Memory B cell (primary cell): ENCODE measurements around the gene BST1.

ENCODE experiments used
- ATAC-seq: fragments of 150-1000 bp; cut with Tn5 transposase; 2 replicates; pipeline ENCODE4 v1.10.0; 2021; ENCODE audit warnings: low read depth, mild to moderate bottlenecking, moderate library complexity
- DNase-seq, 2 donors: peaks; one replicate each; pipeline ENCODE4 v3.0.0; 2022; ENCODE audit warnings: low spot score in 2 of 2
- H3K27ac Mint-ChIP-seq: one replicate; pipeline ENCODE4 v1.8.0; 2022; ENCODE audit warnings: mild to moderate bottlenecking, moderate library complexity, mixed read lengths
- H3K27me3 Mint-ChIP-seq: one replicate; pipeline ENCODE4 v1.8.0; 2022; ENCODE audit warnings: mixed read lengths
- H3K36me3 Mint-ChIP-seq: one replicate; pipeline ENCODE4 v1.8.0; 2022; ENCODE audit warnings: mild to moderate bottlenecking, mixed read lengths
- H3K4me1 Mint-ChIP-seq: one replicate; pipeline ENCODE4 v1.8.0; 2022; ENCODE audit warnings: mixed read lengths
- H3K4me3 Mint-ChIP-seq: one replicate; pipeline ENCODE4 v1.8.0; 2022; ENCODE audit warnings: mild to moderate bottlenecking, moderate library complexity, mixed read lengths
- H3K9me3 Mint-ChIP-seq: one replicate; pipeline ENCODE4 v1.8.0; 2022; ENCODE audit warnings: mixed read lengths

Gene BST1

DNA sequence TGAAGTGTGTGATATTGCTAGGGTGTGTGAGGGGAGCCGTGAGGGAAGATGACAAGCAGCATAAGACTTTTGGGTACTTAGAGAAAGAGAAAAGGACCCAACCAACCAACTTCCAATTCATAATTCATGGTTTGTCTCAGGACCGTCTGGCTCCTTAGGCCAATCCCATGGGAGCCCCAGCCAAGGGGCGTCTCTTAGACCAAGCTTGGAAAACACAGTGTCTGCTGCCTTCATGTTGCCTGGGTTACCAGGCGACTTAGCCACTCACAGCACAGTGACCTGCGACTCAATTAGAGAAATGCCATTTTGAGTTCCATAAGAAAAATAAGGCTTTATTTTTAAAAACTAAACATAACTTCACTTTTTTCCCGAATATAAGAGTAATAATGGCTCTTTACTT is 32.7 kb downstream of the BST1 start:
- no peak for DNase-seq
- Mint-ChIP-seq H3K4me3 (no peak overlapping the region), H3K9me3 (peaks cover 3% of the 10 kb centered on the region), H3K27me3 (peaks cover 24% of the 10 kb centered on the region), H3K4me1 (peaks cover 3% of the 10 kb centered on the region), H3K36me3 (peaks cover 4% of the 10 kb centered on the region), H3K27ac (no peak overlapping the region)
- no peak for ATAC-seq

DNA sequence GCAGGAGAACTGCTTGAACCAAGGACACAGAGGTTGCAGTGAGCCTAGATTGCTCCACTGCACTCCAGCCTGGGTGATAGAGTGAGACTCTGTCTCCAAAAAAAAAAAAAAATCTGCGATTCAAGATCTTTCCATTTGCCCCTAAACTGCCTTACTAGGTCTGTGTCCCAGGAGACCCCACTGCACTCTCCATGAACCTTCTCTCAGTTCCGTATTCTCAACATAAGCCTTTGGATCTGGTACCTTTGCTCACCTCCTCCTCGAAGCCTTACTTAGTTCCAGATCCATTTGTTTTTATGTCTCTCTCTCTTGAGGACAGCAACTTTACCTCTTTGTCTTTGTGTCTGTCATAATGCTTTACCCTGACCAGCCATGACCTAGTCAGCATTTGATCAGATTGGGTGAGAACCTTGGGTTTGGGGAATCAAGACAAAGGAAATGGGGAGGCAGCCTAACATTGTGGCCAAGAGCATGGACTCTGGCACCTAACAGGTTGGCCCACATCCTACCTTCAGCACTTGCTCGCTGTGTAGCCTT is 33.7 kb downstream of the BST1 start:
- Mint-ChIP-seq H3K4me1 (peaks cover 3% of the 10 kb centered on the region), H3K27me3 (peaks cover 20% of the 10 kb centered on the region), H3K9me3 (peaks cover 7% of the 10 kb centered on the region), H3K4me3 (no peak overlapping the region), H3K27ac (no peak overlapping the region), H3K36me3 (peaks cover 4% of the 10 kb centered on the region)
- DNase-seq = no peak
- peak; percentile 82 for ATAC-seq

- H3K36me3 Mint-ChIP-seq = peaks cover 4% of the 10 kb centered on the region
Measured at GRCh38 chr4:15737255-15737654, 34.4 kb downstream of the BST1 start.

DNA sequence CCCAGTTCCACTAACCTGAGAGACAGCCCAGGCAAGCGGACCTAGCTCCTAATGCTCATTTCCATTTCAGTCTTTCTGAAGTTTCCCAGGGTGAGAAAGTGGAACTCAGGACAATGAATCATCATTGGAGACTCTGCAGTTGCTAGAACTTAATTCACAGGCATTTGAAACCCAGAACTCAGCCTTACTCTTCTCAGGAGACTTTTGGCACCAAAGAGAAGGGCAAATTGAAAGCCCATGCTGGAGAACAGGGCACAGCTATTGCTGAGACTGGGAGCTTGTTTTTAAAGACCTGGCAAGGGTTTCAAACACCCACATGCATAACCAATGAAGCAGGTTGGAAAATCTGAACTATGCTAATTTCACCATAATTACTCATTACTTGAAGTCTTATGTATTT is 36.0 kb downstream of the BST1 start:
- H3K4me3 Mint-ChIP-seq = no peak overlapping the region
- peaks cover 19% of the 10 kb centered on the region for H3K27me3 Mint-ChIP-seq
- no peak overlapping the region for H3K27ac Mint-ChIP-seq
- H3K9me3 Mint-ChIP-seq = peaks cover 12% of the 10 kb centered on the region
- H3K4me1 Mint-ChIP-seq = peaks cover 3% of the 10 kb centered on the region
- DNase-seq (no peak), ATAC-seq (no peak)
- peaks cover 7% of the 10 kb centered on the region for H3K36me3 Mint-ChIP-seq

More at GRCh38 chr4:15737255-15737654, 34.4 kb downstream of the BST1 start:
- DNase-seq (no peak), ATAC-seq (no peak)
- Mint-ChIP-seq H3K27ac (no peak overlapping the region), H3K4me3 (no peak overlapping the region), H3K4me1 (peaks cover 3% of the 10 kb centered on the region), H3K27me3 (peaks cover 20% of the 10 kb centered on the region), H3K9me3 (peaks cover 7% of the 10 kb centered on the region)

- no peak overlapping the region for H3K4me3 Mint-ChIP-seq
- H3K36me3 Mint-ChIP-seq = peaks cover 7% of the 10 kb centered on the region
- DNase-seq (no peak), ATAC-seq (no peak)
- H3K27me3 Mint-ChIP-seq = peaks cover 11% of the 10 kb centered on the region
- peaks cover 12% of the 10 kb centered on the region for H3K9me3 Mint-ChIP-seq
- no peak overlapping the region for H3K27ac Mint-ChIP-seq
- H3K4me1 Mint-ChIP-seq = peaks cover 3% of the 10 kb centered on the region
Measured at GRCh38 chr4:15740764-15741404, 38.0 kb downstream of the BST1 start.

DNA sequence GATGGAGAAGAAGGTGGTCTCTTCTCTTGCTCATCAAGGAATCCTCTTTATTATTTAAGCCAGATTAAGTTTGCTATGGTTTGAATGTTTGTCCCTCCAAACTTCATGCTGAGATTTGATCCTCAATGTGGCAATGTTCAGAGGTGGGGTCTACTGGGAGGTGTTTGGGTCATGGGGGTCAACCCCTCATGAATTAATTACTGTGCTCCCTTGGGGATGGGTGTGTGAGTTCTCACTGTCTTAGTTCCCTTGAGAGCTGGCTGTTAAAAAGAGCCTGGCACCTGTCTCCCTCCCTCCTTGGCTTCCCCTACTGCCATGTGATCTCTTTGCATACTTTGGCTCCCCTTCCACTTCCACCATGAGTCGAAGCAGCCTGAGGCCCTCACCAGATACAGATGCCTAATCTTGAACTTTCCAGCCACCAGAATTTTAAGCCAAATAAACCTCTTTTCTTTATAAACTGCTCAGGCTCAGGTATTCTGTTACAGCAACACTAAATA is 39.3 kb downstream of the BST1 start:
- DNase-seq (no peak), ATAC-seq (no peak)
- no peak overlapping the region for H3K4me3 Mint-ChIP-seq
- H3K27me3 Mint-ChIP-seq = peaks cover 9% of the 10 kb centered on the region
- H3K9me3 Mint-ChIP-seq = peaks cover 16% of the 10 kb centered on the region
- peaks cover 7% of the 10 kb centered on the region for H3K36me3 Mint-ChIP-seq
- H3K4me1 Mint-ChIP-seq = no peaks in the 10 kb centered on the region
- H3K27ac Mint-ChIP-seq = no peak overlapping the region

- Mint-ChIP-seq H3K27ac (no peak overlapping the region), H3K27me3 (peaks cover 9% of the 10 kb centered on the region), H3K36me3 (peaks cover 7% of the 10 kb centered on the region), H3K4me3 (no peak overlapping the region), H3K9me3 (peaks cover 16% of the 10 kb centered on the region), H3K4me1 (no peaks in the 10 kb centered on the region)
- DNase-seq (no peak), ATAC-seq (no peak)
Measured at GRCh38 chr4:15742637-15743036, 39.8 kb downstream of the BST1 start.

GRCh38 chr4:15744016-15744545 is 41.2 kb downstream of the BST1 start:
- H3K4me1 Mint-ChIP-seq = no peaks in the 10 kb centered on the region
- peaks cover 10% of the 10 kb centered on the region for H3K27me3 Mint-ChIP-seq
- H3K36me3 Mint-ChIP-seq = peaks cover 7% of the 10 kb centered on the region
- no peak for DNase-seq
- no peak overlapping the region for H3K4me3 Mint-ChIP-seq
- H3K9me3 Mint-ChIP-seq = peaks cover 16% of the 10 kb centered on the region
- H3K27ac Mint-ChIP-seq = no peak overlapping the region
- ATAC-seq = no peak

GRCh38 chr4:15746110-15746509 is 43.2 kb downstream of the BST1 start:
- Mint-ChIP-seq H3K27me3 (peaks cover 6% of the 10 kb centered on the region), H3K4me1 (no peaks in the 10 kb centered on the region), H3K9me3 (peaks cover 13% of the 10 kb centered on the region), H3K27ac (no peak overlapping the region), H3K4me3 (no peak overlapping the region), H3K36me3 (peaks cover 3% of the 10 kb centered on the region)
- no peak for ATAC-seq
- no peak for DNase-seq

GRCh38 chr4:15749001-15749400 is 46.1 kb downstream of the BST1 start:
- Mint-ChIP-seq H3K27ac (no peak overlapping the region), H3K4me1 (no peaks in the 10 kb centered on the region), H3K27me3 (peaks cover 8% of the 10 kb centered on the region), H3K9me3 (peaks cover 7% of the 10 kb centered on the region), H3K4me3 (no peak overlapping the region), H3K36me3 (no peaks in the 10 kb centered on the region)
- no peak for ATAC-seq
- no peak for DNase-seq

- Mint-ChIP-seq H3K4me1 (peaks cover 5% of the 10 kb centered on the region), H3K27me3 (peaks cover 6% of the 10 kb centered on the region), H3K4me3 (no peak overlapping the region), H3K27ac (no peak overlapping the region), H3K36me3 (no peaks in the 10 kb centered on the region), H3K9me3 (peaks cover 5% of the 10 kb centered on the region)
- no peak for ATAC-seq
- DNase-seq = no peak
Measured at GRCh38 chr4:15751153-15751552, 48.3 kb downstream of the BST1 start.

- Mint-ChIP-seq H3K27ac (no peak overlapping the region), H3K36me3 (no peaks in the 10 kb centered on the region), H3K4me1 (peaks cover 15% of the 10 kb centered on the region), H3K27me3 (peaks cover 6% of the 10 kb centered on the region), H3K4me3 (no peak overlapping the region), H3K9me3 (peaks cover 3% of the 10 kb centered on the region)
- no peak for ATAC-seq
- no peak for DNase-seq
Measured at GRCh38 chr4:15753081-15753480, 50.2 kb downstream of the BST1 start.

GRCh38 chr4:15753786-15754185 is 50.9 kb downstream of the BST1 start:
- Mint-ChIP-seq H3K27ac (no peak overlapping the region), H3K36me3 (no peaks in the 10 kb centered on the region), H3K27me3 (peaks cover 4% of the 10 kb centered on the region), H3K4me3 (no peak overlapping the region), H3K4me1 (peaks cover 15% of the 10 kb centered on the region), H3K9me3 (peaks cover 3% of the 10 kb centered on the region)
- DNase-seq (no peak), ATAC-seq (no peak)

DNA sequence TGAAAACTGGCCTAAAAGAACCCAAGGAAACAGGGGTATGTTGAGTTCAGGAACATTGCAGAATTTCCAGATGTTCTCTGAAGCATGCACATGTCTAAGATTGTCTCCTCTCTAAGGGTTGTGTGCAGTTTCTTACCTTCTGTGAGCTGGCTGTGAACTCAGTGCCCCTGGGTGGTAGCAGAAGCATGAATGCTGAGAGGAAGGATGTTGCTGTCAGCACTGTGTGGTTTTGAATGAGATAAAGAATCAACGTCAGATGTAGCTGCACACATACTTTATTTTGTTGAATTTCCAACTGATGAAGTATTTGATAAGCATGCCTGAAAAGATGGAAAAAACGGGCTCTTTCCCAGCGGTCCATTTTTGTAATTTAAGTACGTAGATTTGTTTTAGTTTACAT is 51.5 kb downstream of the BST1 start:
- no peak for ATAC-seq
- H3K36me3 Mint-ChIP-seq = no peaks in the 10 kb centered on the region
- no peak overlapping the region for H3K4me3 Mint-ChIP-seq
- H3K4me1 Mint-ChIP-seq = peaks cover 15% of the 10 kb centered on the region
- no peak overlapping the region for H3K27ac Mint-ChIP-seq
- peaks cover 4% of the 10 kb centered on the region for H3K27me3 Mint-ChIP-seq
- peaks cover 3% of the 10 kb centered on the region for H3K9me3 Mint-ChIP-seq
- no peak for DNase-seq
